ENCODE data around the gene RABEP2.
A peak's percentile ranks its signal among the peaks of the same experiment; 100 is the strongest.

RABEP2 gene

DNA sequence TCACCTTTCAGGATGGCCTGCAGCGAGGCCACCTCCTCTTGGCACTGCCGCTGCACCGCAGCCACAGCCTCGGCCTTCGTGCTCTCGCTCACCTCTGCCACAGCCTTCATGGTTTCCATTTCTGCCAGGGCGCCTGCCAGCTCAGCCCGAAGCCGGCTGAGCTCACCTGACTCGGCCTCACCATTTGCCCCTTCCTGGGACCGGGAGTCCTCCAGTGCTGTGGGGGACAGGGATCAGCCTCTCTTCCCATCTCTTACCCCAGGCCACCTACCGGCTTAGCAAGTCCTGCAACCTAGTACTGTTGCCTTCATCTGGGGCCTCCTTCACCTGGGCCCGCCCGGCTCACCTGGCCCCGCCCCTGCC lies 658 bp downstream of the RABEP2 start:
- peak overlapping the region; percentile 67 for H3K4me3 ChIP-seq (ENCODE audit: low read length)
- TF ChIP-seq, protein P1, sequence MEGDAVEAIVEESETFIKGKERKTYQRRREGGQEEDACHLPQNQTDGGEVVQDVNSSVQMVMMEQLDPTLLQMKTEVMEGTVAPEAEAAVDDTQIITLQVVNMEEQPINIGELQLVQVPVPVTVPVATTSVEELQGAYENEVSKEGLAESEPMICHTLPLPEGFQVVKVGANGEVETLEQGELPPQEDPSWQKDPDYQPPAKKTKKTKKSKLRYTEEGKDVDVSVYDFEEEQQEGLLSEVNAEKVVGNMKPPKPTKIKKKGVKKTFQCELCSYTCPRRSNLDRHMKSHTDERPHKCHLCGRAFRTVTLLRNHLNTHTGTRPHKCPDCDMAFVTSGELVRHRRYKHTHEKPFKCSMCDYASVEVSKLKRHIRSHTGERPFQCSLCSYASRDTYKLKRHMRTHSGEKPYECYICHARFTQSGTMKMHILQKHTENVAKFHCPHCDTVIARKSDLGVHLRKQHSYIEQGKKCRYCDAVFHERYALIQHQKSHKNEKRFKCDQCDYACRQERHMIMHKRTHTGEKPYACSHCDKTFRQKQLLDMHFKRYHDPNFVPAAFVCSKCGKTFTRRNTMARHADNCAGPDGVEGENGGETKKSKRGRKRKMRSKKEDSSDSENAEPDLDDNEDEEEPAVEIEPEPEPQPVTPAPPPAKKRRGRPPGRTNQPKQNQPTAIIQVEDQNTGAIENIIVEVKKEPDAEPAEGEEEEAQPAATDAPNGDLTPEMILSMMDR (IDR thresholded peaks at IDR 0.05; ENCODE audit: insufficient read depth, low read depth, low read length, missing control alignments), result peak; percentile 57
- DNase-seq (ENCODE audit: low read depth), result no peak

DNA sequence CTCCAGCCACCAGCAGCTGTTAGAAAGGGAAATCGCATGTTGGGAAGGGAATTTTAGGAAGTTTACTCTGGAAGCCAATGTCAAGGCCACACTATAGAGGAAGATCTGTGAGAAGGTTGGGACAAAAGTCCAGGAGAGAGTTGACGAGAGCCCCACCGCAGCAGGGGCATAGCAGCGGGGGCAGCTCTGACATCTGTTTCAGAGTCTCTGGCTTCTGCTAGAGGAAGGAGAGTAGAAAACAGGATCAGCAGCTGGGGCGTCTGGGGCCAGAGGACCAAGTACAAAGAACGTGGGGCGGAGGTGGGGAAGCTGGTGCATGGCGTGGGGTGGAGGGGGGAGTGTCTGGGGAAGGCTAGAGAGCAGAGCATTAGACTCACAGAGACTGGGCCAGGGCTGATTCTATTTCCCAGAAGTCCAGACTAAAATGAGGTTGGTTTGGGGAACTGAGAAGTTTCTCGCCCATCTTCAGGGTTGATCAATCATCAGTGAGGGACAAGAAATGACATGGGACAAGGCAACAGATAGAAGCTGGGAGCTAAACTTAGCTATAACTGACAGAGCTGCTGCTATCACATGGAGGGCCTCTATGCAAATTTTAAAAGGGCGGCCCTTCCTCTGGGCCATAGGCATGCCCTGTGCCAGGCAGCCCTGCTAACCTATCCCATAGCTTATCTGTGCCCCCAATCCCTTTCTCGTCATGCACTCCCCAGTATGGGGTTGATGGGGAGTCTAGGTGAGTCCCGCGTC lies 1.2 kb downstream of the RABEP2 start:
- TF ChIP-seq, protein P1 (IDR thresholded peaks at IDR 0.05; ENCODE audit: insufficient read depth, low read depth, low read length, missing control alignments), result no peak
- peak overlapping the region; percentile 67 for H3K4me3 ChIP-seq (ENCODE audit: low read length)
- DNase-seq (ENCODE audit: low read depth), result peak; percentile 31

DNA sequence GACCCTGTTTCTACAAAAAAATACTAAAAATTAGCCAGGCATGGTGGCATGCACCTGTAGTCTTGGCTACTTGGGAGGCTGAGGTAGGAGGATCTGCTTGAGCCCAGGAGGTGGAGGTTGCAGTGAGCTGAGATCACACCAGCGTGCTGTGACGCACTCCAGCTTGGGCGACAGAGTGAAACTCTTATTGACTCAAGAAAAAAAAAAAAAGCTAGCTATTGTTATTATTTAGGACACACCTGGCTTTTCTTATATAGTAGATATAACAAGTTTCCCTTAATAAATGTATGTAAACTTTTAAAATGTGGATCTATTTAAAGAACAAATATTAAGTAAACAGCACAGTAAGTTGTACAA lies 1.8 kb downstream of the RABEP2 start:
- DNase-seq (ENCODE audit: low read depth), result no peak
- TF ChIP-seq, protein P1 (IDR thresholded peaks at IDR 0.05; ENCODE audit: insufficient read depth, low read depth, low read length, missing control alignments), result no peak
- H3K4me3 ChIP-seq (ENCODE audit: low read length), result no peak overlapping the region

DNA sequence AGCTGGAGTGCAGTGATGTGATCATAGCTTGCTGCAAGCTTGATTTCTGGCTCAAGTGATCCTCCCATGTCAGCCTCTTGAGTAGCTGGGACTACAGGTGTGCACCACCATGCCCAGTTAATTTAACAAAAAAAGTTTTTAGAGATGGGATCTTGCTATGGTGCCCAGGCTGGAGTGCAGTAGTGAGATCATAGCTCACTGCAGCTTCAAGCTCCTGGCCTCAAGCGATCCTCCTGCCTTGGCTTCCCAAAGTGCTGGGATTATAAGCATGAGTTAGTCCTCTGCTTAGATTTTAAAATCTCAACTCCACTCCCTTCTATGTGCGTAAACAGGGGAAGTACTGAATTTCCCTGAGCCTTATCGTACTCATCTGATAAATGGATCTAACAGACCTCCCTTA lies 6.3 kb downstream of the RABEP2 start:
- H3K4me3 ChIP-seq (ENCODE audit: low read length), result no peak overlapping the region
- TF ChIP-seq, protein P1 (IDR thresholded peaks at IDR 0.05; ENCODE audit: insufficient read depth, low read depth, low read length, missing control alignments), result no peak
- no peak for DNase-seq (ENCODE audit: low read depth)

DNA sequence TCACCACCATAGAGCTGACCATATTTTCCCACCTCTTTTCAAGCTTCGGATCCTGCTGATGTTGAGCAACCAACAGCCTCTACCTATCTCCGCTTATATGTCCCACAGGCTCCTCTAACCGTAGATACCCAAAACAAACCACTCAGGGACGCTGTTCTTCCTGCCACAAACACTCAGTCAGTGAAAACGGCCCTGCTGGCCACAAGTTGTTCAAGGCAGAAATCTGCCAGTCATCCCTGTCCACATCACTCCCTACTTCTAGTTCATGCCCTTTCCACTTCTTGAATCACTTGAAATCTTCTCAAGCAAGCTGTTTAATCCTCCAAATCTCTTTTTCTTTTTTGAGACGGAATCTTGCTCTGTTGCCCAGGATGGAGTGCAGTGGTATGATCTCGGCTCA lies 7.9 kb downstream of the RABEP2 start:
- TF ChIP-seq, protein P1 (IDR thresholded peaks at IDR 0.05; ENCODE audit: insufficient read depth, low read depth, low read length, missing control alignments), result no peak
- no peak for DNase-seq (ENCODE audit: low read depth)
- H3K4me3 ChIP-seq (ENCODE audit: low read length), result no peak overlapping the region

DNA sequence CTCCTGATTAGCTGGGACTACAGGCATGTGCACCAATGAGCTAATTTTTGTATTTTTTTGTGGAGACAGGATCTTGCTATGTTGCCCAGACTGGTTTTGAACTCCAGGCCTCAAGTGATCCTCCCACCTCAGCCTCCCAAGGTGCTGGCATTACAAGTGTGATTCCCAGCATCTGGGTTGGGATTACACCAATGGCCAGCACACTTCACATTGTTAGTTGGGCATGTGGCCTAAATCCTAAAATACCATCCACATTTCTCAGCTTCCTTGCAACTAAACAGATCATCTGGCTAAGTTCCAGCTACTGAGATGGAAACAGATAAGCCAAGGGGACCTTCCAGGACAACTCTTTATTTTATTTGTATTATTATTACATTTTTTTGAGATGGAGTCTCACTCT lies 9.9 kb downstream of the RABEP2 start:
- TF ChIP-seq, protein P1 (IDR thresholded peaks at IDR 0.05; ENCODE audit: insufficient read depth, low read depth, low read length, missing control alignments), result no peak
- DNase-seq (ENCODE audit: low read depth), result peak; percentile 22
- H3K4me3 ChIP-seq (ENCODE audit: low read length), result no peak overlapping the region

Data from epithelial cell of esophagus (primary cell).